Measurements from ENCODE around the gene CASP8.

- TF ChIP-seq CTCF (IDR thresholded peaks at IDR 0.05): no peak
- TF ChIP-seq POLR2A (IDR thresholded peaks at IDR 0.05): no peak
Observed at GRCh38 chr2:201260302-201260800, at the start of gene CASP8.
